Measurements from ENCODE around the gene CHPT1.
"Not testable (repeated sequence)": the region's sequence is repeated elsewhere in the genome, so short reads cannot be mapped to it uniquely, and the experiment has no call there.

Gene CHPT1

DNA sequence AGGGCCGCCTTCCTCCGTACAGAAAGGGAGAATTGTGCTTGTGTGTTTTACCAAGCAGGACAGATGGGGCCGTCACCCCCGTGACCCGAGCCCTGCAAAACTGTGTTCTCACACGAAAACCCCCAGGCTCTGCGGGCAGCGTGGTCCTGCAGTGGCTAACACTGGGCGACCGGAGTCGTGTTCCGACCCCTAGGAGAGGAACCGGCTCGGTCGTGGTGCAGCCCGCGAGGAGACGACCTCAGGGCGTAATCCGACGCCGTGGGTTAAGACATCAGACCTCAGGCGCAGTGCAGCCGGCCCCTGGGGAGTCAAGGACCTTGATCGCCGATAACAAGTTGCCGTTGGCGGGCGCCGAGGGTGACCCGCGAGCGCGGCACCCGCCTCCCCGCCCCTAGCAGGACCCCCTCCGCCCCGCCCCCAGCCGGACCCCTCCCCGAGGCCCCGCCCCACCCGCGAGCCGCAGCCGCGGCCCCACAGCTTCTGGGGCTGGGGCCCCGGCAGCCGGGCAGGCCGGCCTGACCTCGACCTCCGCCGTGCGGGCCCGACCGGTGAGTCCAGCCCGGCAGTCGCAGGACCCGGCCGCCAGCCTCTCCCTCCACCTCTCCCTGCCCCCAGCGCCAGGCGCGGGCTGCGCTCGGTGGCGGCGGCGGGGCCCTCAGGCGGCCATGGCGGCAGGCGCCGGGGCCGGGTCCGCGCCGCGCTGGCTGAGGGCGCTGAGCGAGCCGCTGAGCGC, at the start of gene CHPT1:
TSS of gene CHPT1 (plus strand) at position 444 of the 733 bp plus-strand sequence. CDS start at position 666, 222 bp downstream.
- DNase-seq (ENCODE audit: low spot score), result peak; percentile 21

- DNase-seq (ENCODE audit: low spot score), result no peak
Observed at GRCh38 chr12:101647711-101648110, 49.7 kb upstream of the CHPT1 start.

- DNase-seq (ENCODE audit: low spot score), result no peak
Observed at GRCh38 chr12:101648195-101648594, 49.2 kb upstream of the CHPT1 start.

- no peak for DNase-seq (ENCODE audit: low spot score)
Observed at GRCh38 chr12:101650346-101651117, 46.9 kb upstream of the CHPT1 start.

- DNase-seq (ENCODE audit: low spot score), result no peak
Observed at GRCh38 chr12:101653030-101653429, 44.4 kb upstream of the CHPT1 start.

GRCh38 chr12:101653503-101653902, 43.9 kb upstream of the CHPT1 start:
- DNase-seq (ENCODE audit: low spot score), result no peak

DNA sequence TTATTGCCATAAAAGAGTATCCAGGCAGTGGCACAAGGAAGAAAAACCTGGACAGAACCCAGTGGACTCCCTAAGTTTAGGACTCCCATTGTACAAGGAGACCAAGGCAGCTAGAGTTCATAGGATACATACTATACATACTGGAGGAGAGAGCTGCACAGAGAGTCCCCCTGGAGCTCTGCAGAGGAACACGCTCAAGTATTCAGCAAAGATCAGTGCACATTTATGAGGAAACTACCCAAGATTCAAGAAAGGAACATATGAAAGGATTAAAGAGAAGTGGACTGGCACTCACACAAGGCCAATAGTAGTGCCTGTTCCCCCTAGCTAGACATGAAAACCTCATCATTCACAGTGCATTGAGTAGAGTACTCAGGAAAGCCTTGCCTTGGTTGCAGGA, 43.0 kb upstream of the CHPT1 start:
- no peak for DNase-seq (ENCODE audit: low spot score)

- DNase-seq (ENCODE audit: low spot score), result no peak
Observed at GRCh38 chr12:101655393-101655792, 42.0 kb upstream of the CHPT1 start.

DNA sequence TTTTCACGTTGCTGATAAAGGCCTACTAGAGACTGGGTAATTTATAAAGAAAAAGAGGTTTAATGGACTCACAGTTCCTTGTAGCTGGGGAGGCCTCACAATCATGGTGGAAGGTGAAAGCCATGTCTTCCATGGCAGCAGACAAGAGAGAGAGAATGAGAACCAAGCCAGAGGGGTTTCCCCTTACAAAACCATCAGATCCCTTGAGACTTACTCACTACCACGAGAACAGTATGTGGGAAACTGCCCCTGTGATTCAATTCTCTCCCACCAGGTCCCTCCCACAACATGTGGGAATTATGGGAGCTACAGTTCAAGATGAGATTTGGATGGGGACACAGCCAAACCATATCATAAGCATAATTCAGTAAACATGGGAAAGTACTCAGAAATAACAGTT, 36.8 kb upstream of the CHPT1 start:
- DNase-seq (ENCODE audit: low spot score), result not testable (repeated sequence)

GRCh38 chr12:101663298-101663697, 34.1 kb upstream of the CHPT1 start:
- no peak for DNase-seq (ENCODE audit: low spot score)

GRCh38 chr12:101664992-101665391, 32.4 kb upstream of the CHPT1 start:
- DNase-seq (ENCODE audit: low spot score), result no peak

- no peak for DNase-seq (ENCODE audit: low spot score)
Observed at GRCh38 chr12:101666052-101666728, 31.2 kb upstream of the CHPT1 start.

- no peak for DNase-seq (ENCODE audit: low spot score)
Observed at GRCh38 chr12:101667591-101667990, 29.8 kb upstream of the CHPT1 start.

- DNase-seq (ENCODE audit: low spot score), result peak; percentile 9
Observed at GRCh38 chr12:101670007-101670671, 27.3 kb upstream of the CHPT1 start.

DNA sequence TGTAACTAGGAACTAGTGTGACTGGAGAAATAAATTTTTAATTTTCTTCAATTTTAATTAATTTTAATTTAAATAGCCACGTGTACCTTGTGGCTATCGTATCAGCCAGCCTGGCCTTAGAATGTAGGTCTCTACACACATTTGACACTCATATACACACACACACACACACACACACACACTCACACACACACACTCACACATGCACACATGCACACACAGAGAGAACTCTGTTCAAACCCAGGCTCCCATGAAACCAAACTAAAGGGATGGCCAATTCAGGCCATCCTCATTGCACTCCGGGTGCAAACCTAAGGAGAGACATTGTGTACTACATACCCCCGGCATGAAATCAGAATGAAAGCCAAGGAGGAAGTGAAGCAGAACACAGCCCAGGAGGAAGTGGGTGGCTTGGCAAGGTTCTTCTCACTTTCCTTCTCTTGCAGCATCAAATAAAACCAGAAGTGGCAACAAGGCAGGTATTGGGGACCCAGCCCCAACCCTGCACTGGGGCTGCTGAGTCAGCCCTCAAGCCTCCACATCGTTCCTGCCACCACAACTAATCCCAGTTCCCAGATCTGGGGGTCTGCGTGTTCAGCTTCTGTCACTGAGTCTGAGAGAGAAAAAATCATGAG, 26.2 kb upstream of the CHPT1 start:
- DNase-seq (ENCODE audit: low spot score), result no peak

GRCh38 chr12:101671833-101672232, 25.6 kb upstream of the CHPT1 start:
- no peak for DNase-seq (ENCODE audit: low spot score)

DNA sequence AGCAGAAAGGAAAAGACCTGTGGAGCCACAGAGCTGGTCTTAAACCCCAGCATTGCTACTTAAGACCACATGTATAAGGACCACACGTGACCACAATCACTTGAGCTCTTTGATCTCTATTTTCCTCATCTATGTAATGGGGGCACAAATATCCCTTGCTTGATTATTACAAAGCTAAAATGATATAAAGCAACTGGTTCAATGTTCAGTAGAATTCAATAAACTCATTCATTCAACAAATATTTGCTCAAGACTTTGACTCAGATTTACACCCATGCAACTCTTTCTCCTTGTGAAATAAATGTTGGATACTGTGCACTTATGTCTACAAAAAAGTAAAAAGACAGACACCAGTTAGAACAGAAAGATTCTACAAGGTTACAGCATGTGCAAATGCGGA, 21.9 kb upstream of the CHPT1 start:
- DNase-seq (ENCODE audit: low spot score), result no peak

GRCh38 chr12:101676497-101676896, 20.9 kb upstream of the CHPT1 start:
- DNase-seq (ENCODE audit: low spot score), result not testable (repeated sequence)

GRCh38 chr12:101678081-101678480, 19.4 kb upstream of the CHPT1 start:
- DNase-seq (ENCODE audit: low spot score), result no peak

DNA sequence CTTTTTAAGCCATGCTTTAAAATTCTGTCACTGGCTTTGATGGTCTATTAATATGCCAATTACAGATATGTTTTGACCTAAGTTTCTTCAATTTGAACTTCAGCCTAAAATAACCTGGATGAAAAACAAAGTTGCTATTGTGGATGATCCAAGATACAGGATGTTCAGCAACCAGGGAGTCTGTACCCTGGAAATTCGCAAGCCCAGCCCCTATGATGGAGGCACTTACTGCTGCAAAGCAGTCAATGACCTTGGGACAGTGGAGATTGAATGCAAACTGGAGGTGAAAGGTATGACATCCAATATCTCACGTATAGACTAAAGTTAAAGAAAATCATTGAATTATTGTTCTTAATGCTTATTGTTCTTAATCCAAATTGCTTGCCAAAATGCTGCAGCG, 17.2 kb upstream of the CHPT1 start:
- DNase-seq (ENCODE audit: low spot score), result no peak

- no peak for DNase-seq (ENCODE audit: low spot score)
Observed at GRCh38 chr12:101680647-101681046, 16.8 kb upstream of the CHPT1 start.

- not testable (repeated sequence) for DNase-seq (ENCODE audit: low spot score)
Observed at GRCh38 chr12:101681627-101682026, 15.8 kb upstream of the CHPT1 start.

Data from kidney capillary endothelial cell (primary cell).